WTC11 (cell line): Measurements from ENCODE around the gene NMUR1. TPM values are rescaled to one million over a fixed set of nuclear protein-coding genes. Genes with fewer than 3 reads are reported as not detected.

Experiments
- AR ChIP-seq: fragments of 250-450 bp; sonication (Bioruptor Pico); IDR thresholded peaks from 2 replicates; pipeline ENCODE4 v1.9.0; 2021; ENCODE audit warnings: mild to moderate bottlenecking
- ARID4B ChIP-seq: sonication (generic); formaldehyde crosslinking; IDR thresholded peaks from 2 replicates; pipeline ENCODE4 v1.8.0; 2023; ENCODE audit warnings: missing genetic modification reagents, mild to moderate bottlenecking, borderline replicate concordance
- ATF6 ChIP-seq: sonication (generic); formaldehyde crosslinking; IDR thresholded peaks from 2 replicates; pipeline ENCODE4 v1.8.1; 2023; ENCODE audit warnings: mild to moderate bottlenecking, missing genetic modification reagents
- CREB1 ChIP-seq: sonication (generic); formaldehyde crosslinking; IDR thresholded peaks from 2 replicates; pipeline ENCODE4 v1.8.0; 2023; ENCODE audit warnings: mild to moderate bottlenecking, missing genetic modification reagents
- E2F5 ChIP-seq: sonication (generic); formaldehyde crosslinking; IDR thresholded peaks from 2 replicates; pipeline ENCODE4 v1.8.1; 2022; ENCODE audit warnings: mild to moderate bottlenecking, moderate library complexity, missing genetic modification reagents
- ERG ChIP-seq: fragments of 250-450 bp; sonication (Bioruptor Pico); IDR thresholded peaks from 2 replicates; pipeline ENCODE4 v1.8.0; 2021; ENCODE audit warnings: mild to moderate bottlenecking
- GRHL2 ChIP-seq: fragments of 250-450 bp; sonication (Bioruptor Pico); IDR thresholded peaks from 2 replicates; pipeline ENCODE4 v1.8.0; 2022; ENCODE audit warnings: mild to moderate bottlenecking, moderate library complexity; ENCODE audit not compliant: insufficient replicate concordance, severe bottlenecking
- JAZF1 ChIP-seq: fragments of 250-450 bp; sonication (Bioruptor Pico); IDR thresholded peaks from 2 replicates; pipeline ENCODE4 v1.9.0; 2021; ENCODE audit warnings: moderate library complexity, mild to moderate bottlenecking, inconsistent platforms
- NR1H2 ChIP-seq: sonication (generic); formaldehyde crosslinking; IDR thresholded peaks from 2 replicates; pipeline ENCODE4 v1.9.0; 2021; ENCODE audit warnings: mild to moderate bottlenecking, moderate library complexity, missing genetic modification reagents
- PRDM15 ChIP-seq: sonication (generic); formaldehyde crosslinking; IDR thresholded peaks from 2 replicates; pipeline ENCODE4 v1.8.0; 2022; ENCODE audit warnings: missing genetic modification reagents
- PREB ChIP-seq: sonication (generic); formaldehyde crosslinking; IDR thresholded peaks from 2 replicates; pipeline ENCODE4 v1.8.1; 2022; ENCODE audit warnings: mild to moderate bottlenecking, missing genetic modification reagents, moderate library complexity, borderline replicate concordance
- RORB ChIP-seq: fragments of 250-450 bp; sonication (Bioruptor Pico); IDR thresholded peaks from 2 replicates; pipeline ENCODE4 v1.9.0; 2021; ENCODE audit warnings: mild to moderate bottlenecking
- SMAD4 ChIP-seq: sonication (generic); formaldehyde crosslinking; IDR thresholded peaks from 2 replicates; pipeline ENCODE4 v1.8.0; 2022; ENCODE audit warnings: mild to moderate bottlenecking, missing genetic modification reagents
- TCF7 ChIP-seq: sonication (generic); formaldehyde crosslinking; IDR thresholded peaks from 2 replicates; pipeline ENCODE4 v1.8.0; 2022; ENCODE audit warnings: mild to moderate bottlenecking, low read depth, missing genetic modification reagents, moderate library complexity
- TEAD1 ChIP-seq: sonication (generic); formaldehyde crosslinking; IDR thresholded peaks from 2 replicates; pipeline ENCODE4 v1.8.0; 2022; ENCODE audit warnings: mild to moderate bottlenecking, missing genetic modification reagents
- ZBTB21 ChIP-seq: sonication (generic); formaldehyde crosslinking; IDR thresholded peaks from 2 replicates; pipeline ENCODE4 v1.8.1; 2023; ENCODE audit warnings: mild to moderate bottlenecking, missing genetic modification reagents, borderline replicate concordance
- ZMAT4 ChIP-seq: fragments of 250-450 bp; sonication (Bioruptor Pico); IDR thresholded peaks from 2 replicates; pipeline ENCODE4 v1.9.0; 2021; ENCODE audit warnings: mild to moderate bottlenecking
- ZNF138 ChIP-seq: sonication (generic); formaldehyde crosslinking; conservative IDR thresholded peaks from 2 replicates; pipeline ENCODE4 v1.8.1; 2022; ENCODE audit warnings: mild to moderate bottlenecking, moderate library complexity, missing genetic modification reagents
- ZNF263 ChIP-seq: sonication (generic); formaldehyde crosslinking; IDR thresholded peaks from 2 replicates; pipeline ENCODE4 v1.8.1; 2022; ENCODE audit warnings: low read depth, mild to moderate bottlenecking, moderate library complexity, missing genetic modification reagents
- ZNF671 ChIP-seq: fragments of 250-450 bp; sonication (Bioruptor Pico); IDR thresholded peaks from 2 replicates; pipeline ENCODE4 v1.8.0; 2021; ENCODE audit warnings: mild to moderate bottlenecking
- total RNA-seq: library from RNA; stranded (reverse); gene quantifications from 3 replicates; pipeline ENCODE4 v1.2.3, GENCODE V29; 2021

The NMUR1 gene
- total RNA-seq, 1 experiment from 2014 or later: 0.42 TPM

GRCh38 chr2:231530099-231531011, at the start of gene NMUR1 (continued):
- TF ChIP-seq E2F5: no peak
- no peak for TF ChIP-seq SMAD4 (CRISPR knock-in tag)
- no peak for TF ChIP-seq PREB (CRISPR knock-in tag)
- no peak for TF ChIP-seq ZBTB21
- no peak for TF ChIP-seq ZMAT4 (CRISPR knock-in tag)
- no peak for TF ChIP-seq ZNF138 (CRISPR knock-in tag)
- no peak for TF ChIP-seq PRDM15
- TF ChIP-seq ZNF263 (CRISPR knock-in tag): no peak
- TF ChIP-seq RORB: no peak
- TF ChIP-seq AR (CRISPR knock-in tag): no peak
- TF ChIP-seq ERG (CRISPR knock-in tag): no peak
- no peak for TF ChIP-seq TCF7 (CRISPR knock-in tag)
- TF ChIP-seq CREB1 (CRISPR knock-in tag): no peak
- TF ChIP-seq NR1H2: no peak
- TF ChIP-seq ATF6: no peak
- no peak for TF ChIP-seq JAZF1 (CRISPR knock-in tag)
- TF ChIP-seq GRHL2 (CRISPR knock-in tag): no peak
- TF ChIP-seq ARID4B (CRISPR knock-in tag): no peak
- TF ChIP-seq TEAD1 (CRISPR knock-in tag): no peak
- no peak for TF ChIP-seq ZNF671 (CRISPR knock-in tag)
